Posterior vena cava (tissue), 2 donors: ENCODE results near the gene RTN4. TPM values are rescaled to one million over a fixed set of nuclear protein-coding genes. Genes with fewer than 3 reads are reported as not detected.
A peak's percentile ranks its signal among the peaks of the same experiment; 100 is the strongest.

Experiments
- DNase-seq: peaks from one replicate; pipeline ENCODE4 v3.0.0-alpha.2; 2020; ENCODE audit warnings: low spot score
- intact Hi-C, 2 donors: fragments of 100-400 bp; cut with DNase I; formaldehyde crosslinking; loops; one replicate each; pipeline versions ENCODE4 v1.14.1 to v1.14.2; 2022 to 2023
- total RNA-seq, 2 donors: library from RNA; stranded (reverse); fragmentation: NEBNext Ultra II Directional; extraction: Animal tissue kit (Norgen Biotek cat#: 25700); gene quantifications; one replicate each; pipeline ENCODE4 v1.2.1, GENCODE V29; 2021
- donor health status: DM: yes; HTN: yes; CAD: no.
- donor health status: DM: yes; HTN: yes; CAD: no.

The RTN4 gene
- total RNA-seq, 2 donors from 2014 or later = 324 to 410 TPM

- intact Hi-C loops = loop anchor here (5.0 to 10.0 kb wide), 3 partner anchors 55 to 145 kb away; no protein-coding TSS in a partner anchor
- no peak for DNase-seq
Observed at GRCh38 chr2:55049821-55050099, 491 bp downstream of the RTN4 start.

GRCh38 chr2:55049043-55049820 is 1.0 kb downstream of the RTN4 start:
- peak; percentile 96 for DNase-seq
- intact Hi-C loops = loop anchor here (5.0 to 10.0 kb wide), 2 partner anchors 123 to 144 kb away; no protein-coding TSS in a partner anchor

GRCh38 chr2:55048508-55049042 is 1.7 kb downstream of the RTN4 start:
- DNase-seq = no peak
- intact Hi-C loops = loop anchor here (5.0 to 10.0 kb wide), 2 partner anchors 124 to 144 kb away; no protein-coding TSS in a partner anchor

GRCh38 chr2:55047677-55048299 is 2.5 kb downstream of the RTN4 start:
- no peak for DNase-seq
- intact Hi-C loops = loop anchor here (2.0 to 10.0 kb wide), 3 partner anchors 121 to 143 kb away; no protein-coding TSS in a partner anchor

GRCh38 chr2:55045780-55046179 is 4.5 kb downstream of the RTN4 start:
- intact Hi-C loops = loop anchor here (2.0 to 10.0 kb wide), 3 partner anchors 123 to 141 kb away; no protein-coding TSS in a partner anchor
- DNase-seq = no peak

GRCh38 chr2:55043841-55044240 is 6.4 kb downstream of the RTN4 start:
- intact Hi-C loops = loop anchor here in 1 of 2 donors (10.0 kb wide), 1 partner anchor 139 kb away; no protein-coding TSS in a partner anchor
- no peak for DNase-seq

- DNase-seq = no peak
- intact Hi-C loops = no loop called here
Observed at GRCh38 chr2:55038428-55038827, 11.8 kb downstream of the RTN4 start.

GRCh38 chr2:55035716-55036115 is 14.5 kb downstream of the RTN4 start:
- intact Hi-C loops = no loop called here
- DNase-seq = no peak

GRCh38 chr2:55033921-55034320 is 16.3 kb downstream of the RTN4 start:
- intact Hi-C loops = no loop called here
- DNase-seq = no peak

- intact Hi-C loops = no loop called here
- DNase-seq = no peak
Observed at GRCh38 chr2:55033076-55033742, 17.0 kb downstream of the RTN4 start.

- intact Hi-C loops = no loop called here
Observed at GRCh38 chr2:55031505-55031904, 18.7 kb downstream of the RTN4 start.

GRCh38 chr2:55030766-55031165 is 19.5 kb downstream of the RTN4 start:
- DNase-seq = no peak
- intact Hi-C loops = no loop called here

More at GRCh38 chr2:55031505-55031904, 18.7 kb downstream of the RTN4 start:
- DNase-seq = no peak

- intact Hi-C loops = no loop called here
- no peak for DNase-seq
Observed at GRCh38 chr2:55029098-55029497, 21.2 kb downstream of the RTN4 start.

- no peak for DNase-seq
- intact Hi-C loops = no loop called here
Observed at GRCh38 chr2:55027226-55027625, 23.0 kb downstream of the RTN4 start.

GRCh38 chr2:55026202-55026601 is 24.0 kb downstream of the RTN4 start:
- no peak for DNase-seq

GRCh38 chr2:55025627-55026026 is 24.6 kb downstream of the RTN4 start:
- no peak for DNase-seq
- intact Hi-C loops = no loop called here

More at GRCh38 chr2:55026202-55026601, 24.0 kb downstream of the RTN4 start:
- intact Hi-C loops = no loop called here

GRCh38 chr2:55025082-55025481 is 25.2 kb downstream of the RTN4 start:
- no peak for DNase-seq
- intact Hi-C loops = no loop called here

- DNase-seq = no peak
- intact Hi-C loops = no loop called here
Observed at GRCh38 chr2:55022476-55022875, 27.8 kb downstream of the RTN4 start.

GRCh38 chr2:55019526-55020258 is 30.6 kb downstream of the RTN4 start:
- DNase-seq = no peak
- intact Hi-C loops = no loop called here
